Stimulated activated CD8-positive, alpha-beta memory T cell treated with anti-CD3 and anti-CD28 coated beads, Interleukin-15, amount 100 ng/mL, for 4 hours (primary cell): ENCODE results near the gene IKZF2.
"Not testable (repeated sequence)": the region's sequence is repeated elsewhere in the genome, so short reads cannot be mapped to it uniquely, and the experiment has no call there.

Experiments
- DNase-seq, 2 donors: peaks; one replicate each; pipeline ENCODE4 v3.0.0-alpha.2; 2020; ENCODE audit warnings: low read depth in 2 of 2

Gene IKZF2

GRCh38 chr2:213042262-213042661, 109.2 kb downstream of the IKZF2 start:
- DNase-seq = no peak

GRCh38 chr2:213036836-213037235, 114.6 kb downstream of the IKZF2 start:
- no peak for DNase-seq

- no peak for DNase-seq
Observed at GRCh38 chr2:213034585-213034984, 116.8 kb downstream of the IKZF2 start.

- no peak for DNase-seq
Observed at GRCh38 chr2:213032607-213033006, 118.8 kb downstream of the IKZF2 start.

GRCh38 chr2:213022987-213023386, 128.4 kb downstream of the IKZF2 start:
- DNase-seq = no peak

GRCh38 chr2:213021971-213022899, 129.2 kb downstream of the IKZF2 start:
- DNase-seq = no peak

- not testable (repeated sequence) for DNase-seq
Observed at GRCh38 chr2:213020913-213021312, 130.5 kb downstream of the IKZF2 start.

- no peak for DNase-seq
Observed at GRCh38 chr2:213020268-213020667, 131.1 kb downstream of the IKZF2 start.

GRCh38 chr2:213019368-213019767, 132.0 kb downstream of the IKZF2 start:
- no peak for DNase-seq

GRCh38 chr2:213018340-213018901, 133.0 kb downstream of the IKZF2 start:
- DNase-seq = no peak

- no peak for DNase-seq
Observed at GRCh38 chr2:213017404-213017803, 134.0 kb downstream of the IKZF2 start.

- DNase-seq = no peak
Observed at GRCh38 chr2:213016984-213017351, 134.4 kb downstream of the IKZF2 start.

- DNase-seq = no peak
Observed at GRCh38 chr2:213016166-213016983, 135.0 kb downstream of the IKZF2 start.

- DNase-seq = peak in 1 of 2 donors; percentile 6
Observed at GRCh38 chr2:213015387-213016165, 135.8 kb downstream of the IKZF2 start.

GRCh38 chr2:213013979-213014378, 137.4 kb downstream of the IKZF2 start:
- no peak for DNase-seq

GRCh38 chr2:213011505-213011904, 139.9 kb downstream of the IKZF2 start:
- no peak for DNase-seq

GRCh38 chr2:213010106-213010779, 141.2 kb downstream of the IKZF2 start:
- no peak for DNase-seq

- DNase-seq = no peak
Observed at GRCh38 chr2:213007290-213007838, 144.0 kb downstream of the IKZF2 start.

- no peak for DNase-seq
Observed at GRCh38 chr2:213004197-213004821, 147.1 kb downstream of the IKZF2 start.

- DNase-seq = no peak
Observed at GRCh38 chr2:213002383-213002782, 149.0 kb downstream of the IKZF2 start.
